Keratinocyte (primary cell): ENCODE measurements around the gene VWA3A. TPM values are rescaled to one million over a fixed set of nuclear protein-coding genes. Genes with fewer than 3 reads are reported as not detected.

Source experiments
- DNase-seq: peaks from one replicate; pipeline ENCODE4 v3.0.0-alpha.2; 2011; ENCODE audit warnings: low read depth, missing footprints, low spot score
- FAIRE-seq: peaks from 2 replicates; lab custom pipeline; 2011; peaks lifted over from hg19 to GRCh38; lab: Jason Lieb, UNC
- H2AFZ ChIP-seq: 2 replicates; pipeline ENCODE4 v1.6.0; 2012; ENCODE audit warnings: low read length, control low read depth, inconsistent platforms; ENCODE audit not compliant: control insufficient read depth
- H3K27ac ChIP-seq: 2 replicates; pipeline ENCODE4 v1.5.1; 2011; ENCODE audit warnings: low read length; ENCODE audit not compliant: control insufficient read depth, insufficient read depth
- H3K27me3 ChIP-seq: 3 replicates; pipeline ENCODE4 v1.6.0; 2011; ENCODE audit warnings: low read length; ENCODE audit not compliant: control insufficient read depth, insufficient read depth; ENCODE audit errors: extremely low read depth
- H3K36me3 ChIP-seq, 2 experiments: 2 replicates in 1 of 2; 3 replicates in 1 of 2; pipeline ENCODE4 v1.5.1; 2011; ENCODE audit warnings: low read length in 2 of 2, mild to moderate bottlenecking in 1 of 2; ENCODE audit not compliant: control insufficient read depth in 2 of 2, insufficient read depth in 2 of 2; ENCODE audit errors: extremely low read depth in 1 of 2
- H3K4me1 ChIP-seq: 3 replicates; pipeline ENCODE4 v1.5.1; 2011; ENCODE audit warnings: low read length; ENCODE audit not compliant: control insufficient read depth, insufficient read depth; ENCODE audit errors: extremely low read depth
- H3K4me2 ChIP-seq: 3 replicates; pipeline ENCODE4 v1.6.0; 2011; ENCODE audit warnings: low read depth, low read length; ENCODE audit not compliant: control insufficient read depth, insufficient read depth; ENCODE audit errors: extremely low read depth
- H3K4me3 ChIP-seq, 3 experiments: fragments of 200-600 bp in 1 of 3; sonication (generic) in 1 of 3; 2 replicates in 2 of 3; 3 replicates in 1 of 3; pipeline ENCODE4 v1.5.1; 2011 to 2016; ENCODE audit warnings: low read length in 3 of 3, mild to moderate bottlenecking in 3 of 3, control low read depth in 2 of 3, inconsistent platforms in 1 of 3, low read depth in 1 of 3, mixed read lengths in 1 of 3, mixed run types in 1 of 3, moderate library complexity in 1 of 3; ENCODE audit not compliant: control insufficient read depth in 2 of 3, insufficient read depth in 2 of 3; ENCODE audit errors: extremely low read depth in 1 of 3
- H3K79me2 ChIP-seq: 2 replicates; pipeline ENCODE4 v1.6.0; 2012; ENCODE audit warnings: low read length; ENCODE audit not compliant: control insufficient read depth, insufficient read depth
- H3K9ac ChIP-seq: 3 replicates; pipeline ENCODE4 v1.6.0; 2011; ENCODE audit warnings: low read length; ENCODE audit not compliant: control insufficient read depth, insufficient read depth; ENCODE audit errors: extremely low read depth
- H3K9me1 ChIP-seq: 3 replicates; pipeline ENCODE4 v1.6.0; 2011; ENCODE audit warnings: low read length; ENCODE audit not compliant: control insufficient read depth, insufficient read depth; ENCODE audit errors: extremely low read depth
- H3K9me3 ChIP-seq: 2 replicates; pipeline ENCODE4 v1.5.1; 2012; ENCODE audit warnings: low read depth, low read length; ENCODE audit not compliant: control insufficient read depth
- H4K20me1 ChIP-seq: 3 replicates; pipeline ENCODE4 v1.6.0; 2011; ENCODE audit warnings: low read length; ENCODE audit not compliant: control insufficient read depth, insufficient read depth; ENCODE audit errors: extremely low read depth
- CTCF ChIP-seq, 3 experiments: IDR thresholded peaks in 1 of 3; conservative IDR thresholded peaks in 1 of 3; optimal IDR thresholded peaks in 1 of 3; 2 replicates in 2 of 3; 3 replicates in 1 of 3; pipeline versions ENCODE3 to v1.5.1; 2011; ENCODE audit warnings: low read length in 3 of 3, mild to moderate bottlenecking in 3 of 3, moderate library complexity in 2 of 3, control low read depth in 1 of 3, inconsistent platforms in 1 of 3; ENCODE audit not compliant: insufficient read depth in 2 of 3; ENCODE audit errors: extremely low read depth in 1 of 3
- EZH2 ChIP-seq: IDR thresholded peaks from one replicate; pipeline ENCODE4 v1.6.1; 2012; ENCODE audit warnings: inconsistent platforms, mild to moderate bottlenecking, low read length, moderate library complexity
- dilution Hi-C: fragments of 300-500 bp; cut with MboI; formaldehyde crosslinking; loops from one replicate; pipeline ENCODE4 v1.7.0; 2020; ENCODE audit warnings: low sequenced_read_pairs; ENCODE audit not compliant: extremely low pct_ligation_motif_present
- polyA plus RNA-seq, 5 experiments: library from polyadenylated mRNA; depleted of rRNA in 3 of 5; stranded (reverse) in 3 of 5; stranded (forward) in 1 of 5; unstranded in 1 of 5; fragments of >200 nt; gene quantifications; 1 replicate in 1 of 5; 2 replicates in 3 of 5; 3 replicates in 1 of 5; pipeline versions ENCODE4 v1.2.1 to v1.2.3, GENCODE V29; 2011 to 2012; ENCODE audit warnings: missing spikeins in 2 of 5, low read depth in 1 of 5, low replicate concordance in 1 of 5

Gene VWA3A
- polyA plus RNA-seq, 1 donor (not counting 4 experiments of a cell fraction or from before 2014, with no cell fraction given): 0.05 TPM

GRCh38 chr16:22098405-22099255 lies 6.3 kb downstream of the VWA3A start:
- no peak overlapping the region for H3K27ac ChIP-seq
- dilution Hi-C loops: no loop called here
- H3K4me3 ChIP-seq: no peak overlapping the region
- H3K9ac ChIP-seq: no peak overlapping the region
- DNase-seq (no peak), FAIRE-seq (no peak)
- peak overlapping the region; percentile 61 for H3K4me2 ChIP-seq
- peak overlapping the region; percentile 55 for H2AFZ ChIP-seq
- no peak for TF ChIP-seq EZH2
- peak; percentile 61 to 76 (median 72) for TF ChIP-seq CTCF (optimal IDR thresholded peaks at IDR 0.05 in 1 of 3, IDR thresholded peaks at IDR 0.05 in 1 of 3, conservative IDR thresholded peaks at IDR 0.05 in 1 of 3; ENCODE audit: extremely low read depth in 1 of 3, insufficient read depth in 2 of 3, low read length in 3 of 3)
- H3K27me3 ChIP-seq: no peaks in the 10 kb centered on the region
- H3K79me2 ChIP-seq: no peaks in the 10 kb centered on the region
- no peaks in the 10 kb centered on the region for H3K36me3 ChIP-seq
- H3K9me3 ChIP-seq: no peaks in the 10 kb centered on the region
- no peaks in the 10 kb centered on the region for H3K4me1 ChIP-seq
- no peaks in the 10 kb centered on the region for H3K9me1 ChIP-seq
- no peaks in the 10 kb centered on the region for H4K20me1 ChIP-seq

DNA sequence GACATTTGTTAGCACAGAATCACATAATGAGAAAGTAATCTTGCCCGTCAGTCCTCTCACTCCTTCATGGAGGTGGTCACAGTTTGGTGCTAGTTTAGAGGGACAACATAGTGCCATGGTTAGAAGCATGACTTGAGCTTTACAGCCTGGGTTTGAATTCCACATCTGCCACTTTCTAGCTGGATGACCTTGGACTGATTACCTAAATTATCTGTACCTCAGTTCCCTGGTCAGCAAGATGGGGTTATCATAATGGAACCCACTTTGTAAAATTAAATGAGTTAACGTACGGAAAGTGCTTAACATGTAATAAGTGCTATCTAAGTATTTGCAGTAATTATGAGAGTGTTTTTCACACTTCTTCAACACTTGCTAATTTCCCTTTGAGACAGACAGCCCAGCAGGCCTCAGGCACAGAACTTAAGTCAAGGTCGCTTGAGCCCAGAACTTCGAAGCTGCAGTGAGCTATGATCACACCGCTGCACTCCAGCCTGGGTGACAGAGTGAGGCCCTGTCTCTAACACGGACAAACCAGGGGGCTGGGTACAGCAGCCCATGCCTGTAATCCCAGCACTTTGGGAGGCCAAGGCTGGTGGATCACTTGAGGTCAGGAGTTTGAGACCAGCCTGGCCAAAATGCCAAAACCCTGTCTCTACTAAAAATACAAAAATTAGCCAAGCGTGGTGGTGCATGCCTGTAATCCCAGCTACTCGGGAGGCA lies 7.1 kb downstream of the VWA3A start:
- no peaks in the 10 kb centered on the region for H3K79me2 ChIP-seq
- no peaks in the 10 kb centered on the region for H4K20me1 ChIP-seq
- H3K9me3 ChIP-seq: no peaks in the 10 kb centered on the region
- H3K4me2 ChIP-seq: no peak overlapping the region
- H3K4me3 ChIP-seq: no peak overlapping the region
- H3K27ac ChIP-seq: no peak overlapping the region
- H3K9me1 ChIP-seq: no peaks in the 10 kb centered on the region
- H3K36me3 ChIP-seq: no peaks in the 10 kb centered on the region
- DNase-seq (no peak), FAIRE-seq (no peak)
- no peaks in the 10 kb centered on the region for H3K4me1 ChIP-seq
- no peak overlapping the region for H2AFZ ChIP-seq
- H3K9ac ChIP-seq: no peak overlapping the region
- TF ChIP-seq CTCF (optimal IDR thresholded peaks at IDR 0.05 in 1 of 3, IDR thresholded peaks at IDR 0.05 in 1 of 3, conservative IDR thresholded peaks at IDR 0.05 in 1 of 3; ENCODE audit: extremely low read depth in 1 of 3, insufficient read depth in 2 of 3, low read length in 3 of 3): no peak
- no peak for TF ChIP-seq EZH2
- H3K27me3 ChIP-seq: no peaks in the 10 kb centered on the region
- dilution Hi-C loops: no loop called here
